ENCODE results near the gene BICDL1.
A peak's percentile ranks its signal among the peaks of the same experiment; 100 is the strongest.
"Not testable (repeated sequence)": the region's sequence is repeated elsewhere in the genome, so short reads cannot be mapped to it uniquely, and the experiment has no call there.

BICDL1 gene

GRCh38 chr12:119988472-119989360, at the start of gene BICDL1:
Gene BICDL1 (plus strand): TSS chr12:119989236. CDS start chr12:119989869, 633 bp downstream.
- peak; percentile 98 for DNase-seq

- DNase-seq = no peak
These were observed 48.1 kb upstream of the BICDL1 start for GRCh38 chr12:119940897-119941296.

- no peak for DNase-seq
These were observed 46.6 kb upstream of the BICDL1 start for GRCh38 chr12:119942386-119942785.

- no peak for DNase-seq
These were observed 42.8 kb upstream of the BICDL1 start for GRCh38 chr12:119946213-119946612.

GRCh38 chr12:119949145-119949544, 39.9 kb upstream of the BICDL1 start:
- no peak for DNase-seq

GRCh38 chr12:119949594-119949993, 39.4 kb upstream of the BICDL1 start:
- DNase-seq = no peak

- no peak for DNase-seq
These were observed 33.0 kb upstream of the BICDL1 start for GRCh38 chr12:119956047-119956446.

- no peak for DNase-seq
These were observed 31.9 kb upstream of the BICDL1 start for GRCh38 chr12:119957135-119957534.

- DNase-seq = no peak
These were observed 29.6 kb upstream of the BICDL1 start for GRCh38 chr12:119959435-119959834.

GRCh38 chr12:119964123-119964522, 24.9 kb upstream of the BICDL1 start:
- DNase-seq = no peak

GRCh38 chr12:119964929-119965328, 24.1 kb upstream of the BICDL1 start:
- DNase-seq = no peak

- no peak for DNase-seq
These were observed 8.8 kb upstream of the BICDL1 start for GRCh38 chr12:119980242-119980641.

GRCh38 chr12:119980702-119981101, 8.3 kb upstream of the BICDL1 start:
- not testable (repeated sequence) for DNase-seq

GRCh38 chr12:119989361-119989730, 310 bp downstream of the BICDL1 start:
- DNase-seq = no peak

GRCh38 chr12:119989731-119990381, 820 bp downstream of the BICDL1 start:
- peak; percentile 68 for DNase-seq

GRCh38 chr12:119990382-119990874, 1.4 kb downstream of the BICDL1 start:
- no peak for DNase-seq

GRCh38 chr12:119992129-119992705, 3.2 kb downstream of the BICDL1 start:
- DNase-seq = no peak

GRCh38 chr12:119994892-119995658, 6.0 kb downstream of the BICDL1 start:
- no peak for DNase-seq

- no peak for DNase-seq
These were observed 7.4 kb downstream of the BICDL1 start for GRCh38 chr12:119996417-119996816.

GRCh38 chr12:119998471-119999245, 9.6 kb downstream of the BICDL1 start:
- no peak for DNase-seq

GRCh38 chr12:120000556-120000955, 11.5 kb downstream of the BICDL1 start:
- DNase-seq = no peak

All from CD4-positive, alpha-beta T cell treated with Interferon gamma for 1 hour (primary cell).